Gastrocnemius medialis (tissue), 4 donors: Measurements from ENCODE around the gene CD200R1. TPM values are rescaled to one million over a fixed set of nuclear protein-coding genes. Genes with fewer than 3 reads are reported as not detected.

ENCODE experiments used
- ATAC-seq, 2 donors: fragments of 150-250 bp; one replicate each; pipeline ENCODE4 v1.9.1; 2016
- DNase-seq, 2 donors: peaks; one replicate each; pipeline ENCODE4 v3.0.0-alpha.2; 2019
- H3K27ac ChIP-seq, 4 donors: fragments of 200-600 bp; sonication (generic); 1 replicate in 1 of 4; 2 replicates in 3 of 4; pipeline ENCODE4 v1.5.1; 2016 to 2018; ENCODE audit warnings: mild to moderate bottlenecking in 2 of 4, moderate library complexity in 1 of 4
- H3K27me3 ChIP-seq, 3 donors: fragments of 200-600 bp; sonication (generic) in 2 of 3; 1 replicate in 1 of 3; 2 replicates in 2 of 3; pipeline versions ENCODE4 v1.5.1 to v1.6.0; 2016 to 2019; ENCODE audit warnings: mild to moderate bottlenecking in 1 of 3, moderate library complexity in 1 of 3
- H3K36me3 ChIP-seq, 2 donors: fragments of 200-600 bp; sonication (generic) in 1 of 2; one replicate each; pipeline ENCODE4 v1.5.1; 2017 to 2018
- H3K4me1 ChIP-seq, 2 donors: fragments of 200-600 bp; sonication (generic) in 1 of 2; one replicate each; pipeline ENCODE4 v1.5.1; 2016 to 2017; ENCODE audit warnings: mild to moderate bottlenecking in 2 of 2
- H3K4me3 ChIP-seq, 4 donors: fragments of 200-600 bp; sonication (generic) in 3 of 4; 1 replicate in 1 of 4; 2 replicates in 3 of 4; pipeline ENCODE4 v1.5.1; 2016 to 2019; ENCODE audit warnings: mild to moderate bottlenecking in 2 of 4
- H3K9me3 ChIP-seq, 3 donors: fragments of 200-600 bp; sonication (generic) in 2 of 3; 1 replicate in 1 of 3; 2 replicates in 2 of 3; pipeline ENCODE4 v1.5.1; 2016 to 2019
- POLR2A ChIP-seq, 2 donors: fragments of 450-650 bp; IDR thresholded peaks; one replicate each; pipeline ENCODE4 v1.6.1; 2017; ENCODE audit warnings: antibody characterized with exemption in 2 of 2, mild to moderate bottlenecking in 2 of 2, moderate library complexity in 2 of 2
- in situ Hi-C, 4 donors: fragments of 200-750 bp; cut with MboI; loops; one replicate each; pipeline versions ENCODE4 v1.15.0 to v1.8.0; 2017; ENCODE audit warnings: low sequenced_read_pairs in 4 of 4
- intact Hi-C: fragments of 100-400 bp; cut with DNase I; formaldehyde crosslinking; loops from one replicate; pipeline ENCODE4 v1.15.1; 2023; ENCODE audit warnings: low total_unique reads
- total RNA-seq, 4 donors: library from RNA; depleted of rRNA; stranded (reverse); fragments of >200 nt; gene quantifications; one replicate each; pipeline versions ENCODE4 v1.1.0 to v1.2.3, GENCODE V29; 2016
- TF ChIP-seq, protein P1 (sequence below), 5 experiments: fragments of 450-650 bp in 3 of 5; fragments of 200-600 bp in 2 of 5; sonication (generic) in 2 of 5; IDR thresholded peaks in 4 of 5; conservative IDR thresholded peaks in 1 of 5; 1 replicate in 4 of 5; 2 replicates in 1 of 5; pipeline ENCODE4 v1.5.1; 2016 to 2019; ENCODE audit warnings: antibody characterized with exemption in 5 of 5, mild to moderate bottlenecking in 3 of 5, moderate library complexity in 3 of 5

CD200R1 gene
- total RNA-seq, 4 donors from 2014 or later = 0.29 to 0.46 (median 0.40) TPM; not detected in 1

DNA sequence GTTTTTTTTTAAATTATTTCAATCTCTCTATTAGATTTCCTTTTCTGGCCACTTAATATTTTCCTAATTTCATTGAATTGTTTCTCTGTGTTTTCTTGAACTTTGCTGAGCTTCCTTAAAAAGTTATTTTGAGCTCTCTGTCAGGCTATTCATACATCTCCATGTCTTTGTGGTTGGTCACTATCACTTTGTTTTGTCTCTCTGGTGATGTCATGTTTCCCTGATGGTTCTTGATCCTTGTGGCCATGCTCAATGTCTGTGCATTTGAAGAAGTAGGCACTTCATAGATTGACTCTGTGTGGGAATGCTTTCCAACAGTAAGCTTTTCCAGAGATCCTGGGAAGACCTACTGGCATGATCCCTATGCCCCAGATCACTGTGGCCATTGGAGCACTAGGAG, 18.6 kb downstream of the CD200R1 start:
- Histone ChIP-seq H3K36me3 (no peaks in the 10 kb centered on the region), H3K9me3 (no peaks in the 10 kb centered on the region), H3K4me3 (no peak overlapping the region), H3K27ac (no peak overlapping the region), H3K27me3 (no peaks in the 10 kb centered on the region), H3K4me1 (no peaks in the 10 kb centered on the region)
- in situ Hi-C loops (no loop called here), intact Hi-C loops (no loop called here)
- ATAC-seq = no peak
- no peak for TF ChIP-seq POLR2A (IDR thresholded peaks at IDR 0.05)
- TF ChIP-seq, protein P1, sequence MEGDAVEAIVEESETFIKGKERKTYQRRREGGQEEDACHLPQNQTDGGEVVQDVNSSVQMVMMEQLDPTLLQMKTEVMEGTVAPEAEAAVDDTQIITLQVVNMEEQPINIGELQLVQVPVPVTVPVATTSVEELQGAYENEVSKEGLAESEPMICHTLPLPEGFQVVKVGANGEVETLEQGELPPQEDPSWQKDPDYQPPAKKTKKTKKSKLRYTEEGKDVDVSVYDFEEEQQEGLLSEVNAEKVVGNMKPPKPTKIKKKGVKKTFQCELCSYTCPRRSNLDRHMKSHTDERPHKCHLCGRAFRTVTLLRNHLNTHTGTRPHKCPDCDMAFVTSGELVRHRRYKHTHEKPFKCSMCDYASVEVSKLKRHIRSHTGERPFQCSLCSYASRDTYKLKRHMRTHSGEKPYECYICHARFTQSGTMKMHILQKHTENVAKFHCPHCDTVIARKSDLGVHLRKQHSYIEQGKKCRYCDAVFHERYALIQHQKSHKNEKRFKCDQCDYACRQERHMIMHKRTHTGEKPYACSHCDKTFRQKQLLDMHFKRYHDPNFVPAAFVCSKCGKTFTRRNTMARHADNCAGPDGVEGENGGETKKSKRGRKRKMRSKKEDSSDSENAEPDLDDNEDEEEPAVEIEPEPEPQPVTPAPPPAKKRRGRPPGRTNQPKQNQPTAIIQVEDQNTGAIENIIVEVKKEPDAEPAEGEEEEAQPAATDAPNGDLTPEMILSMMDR (IDR thresholded peaks at IDR 0.05 in 4 of 5, conservative IDR thresholded peaks at IDR 0.05 in 1 of 5) = no peak
- no peak for DNase-seq

DNA sequence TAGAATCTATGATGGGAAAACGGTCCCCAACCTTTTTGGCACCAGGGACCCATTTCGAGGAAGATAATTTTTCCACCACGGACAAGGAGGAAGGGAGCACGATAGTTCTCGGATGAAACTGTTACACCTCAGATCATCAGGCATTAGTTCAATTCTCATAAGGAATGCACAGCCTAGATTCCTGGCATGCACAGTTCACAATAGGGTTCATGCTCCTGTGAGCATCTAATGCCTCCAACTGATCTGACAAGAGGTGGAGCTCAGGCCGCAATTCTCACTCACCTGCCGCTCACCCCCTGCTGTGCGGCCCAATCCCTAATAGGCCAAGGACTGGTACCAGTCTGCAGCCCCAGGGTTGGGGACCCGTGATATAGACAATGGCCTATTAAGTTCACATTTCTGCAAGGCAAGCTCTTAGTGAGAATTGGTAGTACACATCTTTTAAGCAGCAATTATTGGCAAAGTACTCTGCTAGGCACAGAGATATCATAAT, 26.5 kb downstream of the CD200R1 start:
- no peak for ATAC-seq
- intact Hi-C loops = no loop called here
- no peak for TF ChIP-seq POLR2A (IDR thresholded peaks at IDR 0.05)
- TF ChIP-seq, protein P1 (IDR thresholded peaks at IDR 0.05 in 4 of 5, conservative IDR thresholded peaks at IDR 0.05 in 1 of 5) = no peak
- H3K4me1 ChIP-seq = no peaks in the 10 kb centered on the region
- H3K9me3 ChIP-seq = no peaks in the 10 kb centered on the region
- DNase-seq = no peak
- no peak overlapping the region for H3K27ac ChIP-seq
- no peak overlapping the region for H3K4me3 ChIP-seq
- H3K36me3 ChIP-seq = no peaks in the 10 kb centered on the region
- in situ Hi-C loops = no loop called here
- no peaks in the 10 kb centered on the region for H3K27me3 ChIP-seq

DNA sequence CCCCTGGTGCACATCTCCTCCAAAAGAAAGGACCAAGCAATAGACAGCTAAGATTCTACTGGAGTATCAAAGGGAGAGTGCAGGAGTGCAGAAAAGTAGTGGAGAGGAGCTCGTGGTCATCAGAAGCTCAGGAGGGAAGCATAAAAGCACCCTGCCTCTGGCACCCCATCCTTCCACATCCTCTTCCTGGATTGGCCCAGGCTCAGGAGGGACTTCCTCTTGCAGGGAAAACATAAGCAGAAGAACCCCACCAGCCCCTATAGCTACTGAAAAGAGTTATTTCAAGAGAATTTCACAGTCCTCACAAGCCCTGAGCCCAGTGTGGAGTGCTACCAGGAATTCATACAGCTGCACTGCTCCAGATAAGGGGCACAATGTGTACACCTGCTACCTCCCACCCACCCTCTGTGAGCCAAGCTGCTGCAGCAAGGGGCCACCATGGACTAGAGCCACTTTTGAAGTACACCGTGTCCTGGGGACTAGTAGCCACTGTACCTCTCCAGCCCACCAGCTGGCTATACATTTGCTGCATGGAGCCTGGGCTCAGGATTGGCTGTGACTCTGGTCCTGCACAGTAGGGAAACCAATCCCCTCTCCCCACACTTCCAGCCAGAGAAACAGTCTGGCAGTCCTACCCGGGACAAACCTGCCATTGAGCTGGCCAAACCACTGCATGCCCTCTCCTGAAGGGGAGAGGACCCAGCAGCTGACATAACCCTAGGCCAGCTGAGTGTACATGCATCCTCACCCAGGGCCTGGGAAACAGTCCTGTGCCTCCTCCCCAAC, 43.0 kb downstream of the CD200R1 start:
- Histone ChIP-seq H3K9me3 (no peaks in the 10 kb centered on the region), H3K36me3 (no peaks in the 10 kb centered on the region), H3K27ac (no peak overlapping the region), H3K4me3 (no peak overlapping the region), H3K27me3 (no peaks in the 10 kb centered on the region), H3K4me1 (no peaks in the 10 kb centered on the region)
- ATAC-seq (no peak), DNase-seq (no peak)
- intact Hi-C loops (no loop called here), in situ Hi-C loops (no loop called here)
- TF ChIP-seq, protein P1 (IDR thresholded peaks at IDR 0.05 in 4 of 5, conservative IDR thresholded peaks at IDR 0.05 in 1 of 5) = no peak
- no peak for TF ChIP-seq POLR2A (IDR thresholded peaks at IDR 0.05)

DNA sequence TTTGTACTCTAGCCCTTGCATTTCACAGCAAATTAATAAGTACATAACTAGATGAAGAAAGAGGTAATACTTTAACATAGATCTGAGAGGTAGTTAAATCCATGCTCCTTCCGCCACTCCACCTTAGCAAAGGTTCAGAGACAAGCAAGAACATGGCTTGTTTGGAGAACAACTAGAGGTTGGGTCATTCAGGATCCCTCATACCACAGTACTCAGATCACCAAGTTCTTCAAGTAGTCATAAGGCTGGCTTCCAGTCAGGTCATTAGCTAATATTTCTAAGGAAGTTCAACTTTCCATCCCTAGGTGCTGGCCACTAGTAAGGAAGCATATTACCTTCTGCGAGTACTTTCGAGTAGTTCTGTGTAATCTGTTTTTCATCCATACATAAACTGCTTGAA, 44.1 kb downstream of the CD200R1 start:
- in situ Hi-C loops (no loop called here), intact Hi-C loops (no loop called here)
- Histone ChIP-seq H3K4me1 (no peaks in the 10 kb centered on the region), H3K27me3 (no peaks in the 10 kb centered on the region), H3K36me3 (no peaks in the 10 kb centered on the region), H3K9me3 (no peaks in the 10 kb centered on the region), H3K27ac (no peak overlapping the region), H3K4me3 (no peak overlapping the region)
- ATAC-seq (no peak), DNase-seq (no peak)
- no peak for TF ChIP-seq POLR2A (IDR thresholded peaks at IDR 0.05)
- TF ChIP-seq, protein P1 (IDR thresholded peaks at IDR 0.05 in 4 of 5, conservative IDR thresholded peaks at IDR 0.05 in 1 of 5) = no peak
